Brain microvascular endothelial cell (primary cell): ENCODE results near the gene KLHL17.

ENCODE experiments used
- DNase-seq: peaks from one replicate; pipeline ENCODE4 v3.0.0-alpha.2; 2020
- H3K27ac ChIP-seq: fragments of 250-450 bp; sonication (Bioruptor Pico); 2 replicates; pipeline ENCODE4 v1.5.1; 2020; ENCODE audit warnings: mild to moderate bottlenecking, moderate library complexity
- H3K27me3 ChIP-seq: fragments of 250-450 bp; sonication (Bioruptor Pico); replicated peaks from 2 replicates; pipeline ENCODE4 v1.5.1; 2020; ENCODE audit warnings: mild to moderate bottlenecking
- H3K36me3 ChIP-seq: fragments of 250-450 bp; sonication (Bioruptor Pico); replicated peaks from 2 replicates; pipeline ENCODE4 v1.5.1; 2020; ENCODE audit warnings: mild to moderate bottlenecking
- H3K4me3 ChIP-seq: 2 replicates; pipeline ENCODE4 v1.5.1; 2011; ENCODE audit warnings: low read depth, mild to moderate bottlenecking, control low read depth, low read length, moderate library complexity
- in situ Hi-C: cut with HindIII; loops from 2 replicates; pipeline ENCODE4 v1.10.0; 2017; ENCODE audit warnings: low sequenced_read_pairs, low pct_ligation_motif_present
- TF ChIP-seq, protein P1 (sequence below): IDR thresholded peaks from 2 replicates; pipeline ENCODE4 v1.5.1; 2011; ENCODE audit warnings: low read depth, mild to moderate bottlenecking, moderate library complexity, low read length, control low read depth, inconsistent platforms; ENCODE audit errors: missing control alignments

The KLHL17 gene

DNA sequence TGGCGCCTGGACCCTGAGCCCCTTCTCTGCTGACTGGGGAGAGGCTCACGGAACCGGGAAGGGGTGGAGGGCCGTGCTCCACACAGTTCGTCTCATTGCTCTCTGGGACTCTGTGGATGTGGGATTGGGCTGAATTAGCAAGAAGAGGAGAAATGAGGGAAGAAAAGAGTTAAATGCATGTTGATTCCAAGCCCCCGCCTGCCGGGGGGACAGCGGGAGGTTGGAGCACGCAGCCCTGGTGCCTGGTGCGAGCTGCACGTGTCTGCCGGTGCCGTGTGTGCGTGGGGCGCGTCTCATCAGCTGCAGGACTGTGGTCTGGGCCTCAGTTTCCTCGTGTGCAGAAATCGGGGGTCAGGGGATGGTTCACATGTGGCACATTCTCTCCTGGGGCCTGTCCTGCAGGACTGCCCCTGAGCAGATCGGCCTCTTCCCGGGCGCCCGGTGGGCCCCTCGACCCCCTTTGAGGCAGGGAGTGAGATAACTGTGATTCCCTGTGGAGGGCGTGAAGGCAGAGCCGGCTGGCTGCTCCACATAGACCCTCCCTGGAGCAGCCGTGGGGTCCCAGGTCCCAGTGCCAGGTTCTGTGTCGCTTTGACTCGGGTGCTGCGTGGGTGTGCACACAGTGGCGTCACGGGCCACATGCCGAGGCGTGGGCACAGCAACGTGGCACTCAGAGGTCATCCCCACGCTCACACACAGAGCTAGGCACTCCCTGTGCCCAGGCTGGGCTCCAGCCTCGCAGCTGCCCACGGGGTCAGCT, 25.2 kb upstream of the KLHL17 start:
- no peak for DNase-seq
- H3K27me3 ChIP-seq = peaks cover 30% of the 10 kb centered on the region
- in situ Hi-C loops = no loop called here
- H3K4me3 ChIP-seq = no peak overlapping the region
- no peaks in the 10 kb centered on the region for H3K36me3 ChIP-seq
- TF ChIP-seq, protein P1, sequence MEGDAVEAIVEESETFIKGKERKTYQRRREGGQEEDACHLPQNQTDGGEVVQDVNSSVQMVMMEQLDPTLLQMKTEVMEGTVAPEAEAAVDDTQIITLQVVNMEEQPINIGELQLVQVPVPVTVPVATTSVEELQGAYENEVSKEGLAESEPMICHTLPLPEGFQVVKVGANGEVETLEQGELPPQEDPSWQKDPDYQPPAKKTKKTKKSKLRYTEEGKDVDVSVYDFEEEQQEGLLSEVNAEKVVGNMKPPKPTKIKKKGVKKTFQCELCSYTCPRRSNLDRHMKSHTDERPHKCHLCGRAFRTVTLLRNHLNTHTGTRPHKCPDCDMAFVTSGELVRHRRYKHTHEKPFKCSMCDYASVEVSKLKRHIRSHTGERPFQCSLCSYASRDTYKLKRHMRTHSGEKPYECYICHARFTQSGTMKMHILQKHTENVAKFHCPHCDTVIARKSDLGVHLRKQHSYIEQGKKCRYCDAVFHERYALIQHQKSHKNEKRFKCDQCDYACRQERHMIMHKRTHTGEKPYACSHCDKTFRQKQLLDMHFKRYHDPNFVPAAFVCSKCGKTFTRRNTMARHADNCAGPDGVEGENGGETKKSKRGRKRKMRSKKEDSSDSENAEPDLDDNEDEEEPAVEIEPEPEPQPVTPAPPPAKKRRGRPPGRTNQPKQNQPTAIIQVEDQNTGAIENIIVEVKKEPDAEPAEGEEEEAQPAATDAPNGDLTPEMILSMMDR = no peak
- H3K27ac ChIP-seq = no peak overlapping the region

DNA sequence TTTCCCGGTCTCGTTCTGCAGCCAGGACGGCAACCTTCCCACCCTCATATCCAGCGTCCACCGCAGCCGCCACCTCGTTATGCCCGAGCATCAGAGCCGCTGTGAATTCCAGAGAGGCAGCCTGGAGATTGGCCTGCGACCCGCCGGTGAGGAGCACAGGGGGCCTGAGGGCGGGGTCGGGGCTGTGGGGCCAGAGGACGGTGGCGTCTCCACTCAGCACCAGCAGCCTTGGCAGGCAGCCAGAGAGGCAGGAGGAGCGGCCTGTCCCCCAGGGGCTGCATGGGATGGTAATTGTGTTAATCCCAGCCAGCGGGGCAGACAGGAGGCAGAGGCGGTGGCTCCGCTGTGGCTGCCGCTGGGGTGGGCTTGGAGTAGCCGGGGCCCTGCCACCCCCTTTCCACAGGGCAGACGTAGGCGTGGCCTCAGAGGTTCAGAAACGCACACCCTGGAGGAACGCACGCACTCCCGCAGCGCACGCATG, 24.6 kb upstream of the KLHL17 start:
- in situ Hi-C loops = no loop called here

DNA sequence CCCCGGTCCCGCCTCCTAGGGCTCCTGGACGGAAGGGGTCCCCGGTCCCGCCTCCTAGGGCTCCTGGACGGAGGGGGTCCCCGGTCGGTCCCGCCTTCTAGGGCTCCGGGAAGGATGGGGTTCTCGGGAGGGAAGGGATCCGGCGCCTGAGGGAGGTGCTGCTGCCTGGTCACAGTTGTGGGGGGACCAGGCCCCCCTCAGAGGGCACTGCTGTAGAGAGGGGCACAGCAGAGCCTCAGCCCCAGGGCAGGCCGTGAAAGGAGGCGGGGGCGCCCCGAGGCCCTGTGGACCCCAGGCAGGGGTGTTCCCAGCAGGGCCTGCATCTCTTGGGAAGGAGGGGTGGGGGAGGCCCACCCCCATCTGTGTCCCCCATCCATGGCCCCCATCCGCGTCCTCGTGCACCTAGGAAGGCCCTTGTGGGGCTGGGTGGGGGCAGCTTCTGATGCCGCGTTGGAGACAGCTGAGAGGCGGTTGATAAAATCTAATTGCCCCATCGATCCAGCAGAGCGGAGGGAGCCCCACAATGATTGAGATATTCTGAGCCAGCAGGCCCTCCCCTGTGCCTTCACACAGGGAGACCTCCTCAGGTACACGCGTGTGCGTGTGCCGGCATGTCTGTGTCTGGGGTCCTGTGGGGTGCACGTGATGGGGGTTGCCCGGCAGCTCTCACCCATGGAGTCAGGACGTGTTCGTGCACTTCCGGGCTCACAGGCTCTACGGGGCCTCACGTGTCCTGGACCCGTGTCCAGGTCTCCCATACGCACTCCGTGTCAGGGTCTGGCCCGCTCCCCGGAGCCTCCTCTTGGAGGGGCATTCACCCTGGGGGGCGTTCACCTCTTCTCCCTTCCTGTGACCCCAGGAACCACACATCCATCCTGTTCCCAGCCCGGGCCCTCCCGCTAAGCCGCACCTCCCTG, 23.8 kb upstream of the KLHL17 start:
- Histone ChIP-seq H3K36me3 (no peaks in the 10 kb centered on the region), H3K27ac (no peak overlapping the region), H3K4me3 (no peak overlapping the region), H3K27me3 (peaks cover 25% of the 10 kb centered on the region)
- DNase-seq = no peak
- TF ChIP-seq, protein P1 = no peak
- in situ Hi-C loops = no loop called here

More for the DNA sequence above, 24.6 kb upstream of the KLHL17 start:
- no peak overlapping the region for H3K27ac ChIP-seq
- TF ChIP-seq, protein P1 = no peak
- no peak overlapping the region for H3K4me3 ChIP-seq
- peaks cover 26% of the 10 kb centered on the region for H3K27me3 ChIP-seq
- no peak for DNase-seq
- H3K36me3 ChIP-seq = no peaks in the 10 kb centered on the region

DNA sequence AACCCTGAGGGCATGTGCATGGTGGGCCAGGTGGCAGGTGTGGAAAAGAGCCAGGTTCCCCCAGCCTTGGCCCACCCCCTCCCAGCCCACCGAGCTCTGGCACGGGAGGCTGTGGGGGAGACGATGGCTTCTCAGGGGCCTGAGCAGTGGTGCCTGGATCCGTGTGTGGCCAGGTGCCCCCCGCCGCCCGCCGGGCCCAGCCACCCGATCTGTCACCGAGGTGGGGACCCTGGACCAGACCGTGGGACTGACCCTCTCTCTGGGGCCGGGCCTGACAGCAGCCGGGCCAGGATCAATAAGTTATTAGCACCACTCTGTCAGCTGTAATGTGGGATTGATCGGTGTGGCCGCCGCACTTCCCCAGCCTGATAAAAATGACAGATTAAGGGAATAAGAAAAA, 22.9 kb upstream of the KLHL17 start:
- TF ChIP-seq, protein P1 = no peak
- in situ Hi-C loops = no loop called here

DNA sequence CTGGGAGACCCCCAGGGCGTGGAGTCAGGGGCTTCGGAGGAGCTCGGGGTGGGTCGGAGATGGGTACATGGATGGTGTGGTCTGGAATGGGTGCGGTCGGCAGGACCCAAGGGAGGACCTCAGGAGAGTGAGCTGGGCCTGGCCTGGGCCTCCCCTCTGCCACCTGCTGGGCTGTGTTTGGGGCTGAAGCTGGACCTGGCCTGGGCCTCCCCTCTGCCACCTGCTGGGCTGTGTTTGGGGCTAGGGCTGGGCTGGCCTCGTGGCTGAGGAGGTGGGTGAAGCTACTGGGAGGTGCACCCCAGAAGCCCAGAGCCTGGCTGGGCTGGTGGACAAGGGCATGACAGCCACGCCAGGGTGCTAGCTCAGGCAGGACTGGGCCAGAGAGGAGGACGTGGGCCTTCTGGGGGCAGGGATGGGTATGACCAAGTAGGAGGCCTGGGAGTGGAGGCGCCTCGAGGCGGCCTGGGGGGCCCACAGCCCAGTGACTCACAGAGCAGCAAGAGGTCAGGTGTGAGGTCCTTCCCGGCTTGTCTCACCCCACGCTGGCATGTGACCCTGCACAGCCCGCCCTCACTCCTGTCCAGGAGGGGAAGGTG, 22.2 kb upstream of the KLHL17 start:
- in situ Hi-C loops = no loop called here
- TF ChIP-seq, protein P1 = peak; percentile 60
- Histone ChIP-seq H3K27me3 (peaks cover 22% of the 10 kb centered on the region), H3K36me3 (no peaks in the 10 kb centered on the region), H3K4me3 (no peak overlapping the region), H3K27ac (no peak overlapping the region)
- no peak for DNase-seq

More for the DNA sequence above, 22.9 kb upstream of the KLHL17 start:
- Histone ChIP-seq H3K27me3 (peaks cover 28% of the 10 kb centered on the region), H3K4me3 (no peak overlapping the region), H3K27ac (no peak overlapping the region), H3K36me3 (no peaks in the 10 kb centered on the region)
- no peak for DNase-seq
